Measurements from ENCODE around the gene ASS1. TPM values are rescaled to one million over a fixed set of nuclear protein-coding genes. Genes with fewer than 3 reads are reported as not detected.

Gene ASS1
- polyA plus RNA-seq, 2 of the 4 experiments (the other 2 are of a cell fraction), result 11.3 to 32.5 TPM

DNA sequence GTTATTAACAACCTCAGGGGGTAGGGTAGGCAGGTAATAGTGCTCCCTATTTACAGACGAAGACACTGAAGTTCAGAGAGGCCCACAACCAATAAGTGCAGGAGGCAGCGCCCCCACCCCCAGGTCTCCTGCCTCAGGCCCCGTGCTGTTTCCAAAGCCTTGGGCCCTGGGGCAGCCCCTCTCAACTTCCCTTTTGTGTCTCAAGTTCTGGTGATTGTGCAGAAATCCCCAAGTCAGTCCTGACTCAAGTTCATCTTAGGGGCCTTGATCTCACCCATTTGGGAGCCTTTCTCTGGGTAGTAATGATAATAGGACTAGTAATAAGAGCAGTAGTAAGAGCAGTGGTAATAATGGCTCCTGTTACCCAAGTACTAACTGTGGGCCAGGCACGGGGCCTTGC, 35.5 kb upstream of the ASS1 start:
- ATAC-seq (no peak), FAIRE-seq (no peak), DNase-seq (ENCODE audit: low read depth in 1 of 2, low spot score in 1 of 2) (no peak)
- no peaks in the 10 kb centered on the region for H3K4me1 ChIP-seq
- H3K9me3 ChIP-seq, result no peaks in the 10 kb centered on the region
- no peak overlapping the region for H3K4me2 ChIP-seq
- CTCF ChIA-PET, result no interaction called here
- no peak for TF ChIP-seq KDM5A (IDR thresholded peaks at IDR 0.05)
- no peak for TF ChIP-seq CEBPB (IDR thresholded peaks at IDR 0.05)
- TF ChIP-seq RCOR1 (IDR thresholded peaks at IDR 0.05; ENCODE audit: low read depth, low read length), result no peak
- no peak for TF ChIP-seq TP53 (CRISPR knock-in tag; IDR thresholded peaks at IDR 0.05)
- no peak for TF ChIP-seq JUNB (IDR thresholded peaks at IDR 0.05)
- no peak for TF ChIP-seq HEYL (CRISPR knock-in tag; IDR thresholded peaks at IDR 0.05)
- H3K27ac ChIP-seq, result no peak overlapping the region
- 76% methylated on average over 4 of the region's 4 CpGs for WGBS (ENCODE audit: missing lambda C conversion rate)
- no peak overlapping the region for H3K4me3 ChIP-seq
- POLR2A ChIA-PET, result no interaction called here

DNA sequence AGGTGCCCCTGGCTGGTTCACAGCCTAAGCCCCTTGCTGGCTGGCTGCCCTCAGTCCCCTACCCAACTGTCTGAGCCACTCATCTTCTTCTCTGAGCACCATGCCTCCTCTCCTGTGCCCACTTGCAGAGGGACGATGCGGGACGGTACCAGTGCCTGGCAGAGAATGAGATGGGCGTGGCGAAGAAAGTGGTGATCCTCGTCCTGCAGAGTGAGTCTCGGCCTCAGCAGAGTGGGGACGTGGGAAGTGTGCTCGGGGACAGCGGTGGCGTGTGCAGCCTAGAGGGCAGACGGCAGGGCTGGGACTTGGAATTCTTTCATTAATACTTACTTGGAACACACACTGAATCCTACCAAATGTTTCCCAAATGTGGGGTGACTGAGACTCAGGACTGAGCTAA, 34.3 kb upstream of the ASS1 start:
- no peak overlapping the region for H3K4me2 ChIP-seq
- FAIRE-seq (no peak), ATAC-seq (no peak), DNase-seq (ENCODE audit: low read depth in 1 of 2, low spot score in 1 of 2) (no peak)
- WGBS (ENCODE audit: missing lambda C conversion rate), result 86% methylated on average over 12 of the region's 12 CpGs
- TF ChIP-seq NFE2L2 (conservative IDR thresholded peaks at IDR 0.05; ENCODE audit: low read length), result no peak
- TF ChIP-seq BHLHE40 (IDR thresholded peaks at IDR 0.05; ENCODE audit: low read depth, low read length), result no peak
- TF ChIP-seq POLR2AphosphoS2 (conservative IDR thresholded peaks at IDR 0.05; ENCODE audit: low read length), result no peak
- no peak for TF ChIP-seq SREBF2 (IDR thresholded peaks at IDR 0.05)
- TF ChIP-seq NPAS2 (CRISPR knock-in tag; IDR thresholded peaks at IDR 0.05; ENCODE audit: borderline replicate concordance), result no peak
- TF ChIP-seq, protein P1, sequence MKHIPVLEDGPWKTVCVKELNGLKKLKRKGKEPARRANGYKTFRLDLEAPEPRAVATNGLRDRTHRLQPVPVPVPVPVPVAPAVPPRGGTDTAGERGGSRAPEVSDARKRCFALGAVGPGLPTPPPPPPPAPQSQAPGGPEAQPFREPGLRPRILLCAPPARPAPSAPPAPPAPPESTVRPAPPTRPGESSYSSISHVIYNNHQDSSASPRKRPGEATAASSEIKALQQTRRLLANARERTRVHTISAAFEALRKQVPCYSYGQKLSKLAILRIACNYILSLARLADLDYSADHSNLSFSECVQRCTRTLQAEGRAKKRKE (CRISPR knock-in tag; IDR thresholded peaks at IDR 0.05; ENCODE audit: low read depth), result no peak
- no peak for TF ChIP-seq FOSB (CRISPR knock-in tag; IDR thresholded peaks at IDR 0.05)
- TF ChIP-seq ZFP36 (IDR thresholded peaks at IDR 0.05; ENCODE audit: borderline replicate concordance, partially characterized antibody), result no peak
- TF ChIP-seq, protein P2, sequence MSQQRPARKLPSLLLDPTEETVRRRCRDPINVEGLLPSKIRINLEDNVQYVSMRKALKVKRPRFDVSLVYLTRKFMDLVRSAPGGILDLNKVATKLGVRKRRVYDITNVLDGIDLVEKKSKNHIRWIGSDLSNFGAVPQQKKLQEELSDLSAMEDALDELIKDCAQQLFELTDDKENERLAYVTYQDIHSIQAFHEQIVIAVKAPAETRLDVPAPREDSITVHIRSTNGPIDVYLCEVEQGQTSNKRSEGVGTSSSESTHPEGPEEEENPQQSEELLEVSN (IDR thresholded peaks at IDR 0.05; ENCODE audit: borderline replicate concordance, low read depth), result no peak
- TF ChIP-seq, protein P3, sequence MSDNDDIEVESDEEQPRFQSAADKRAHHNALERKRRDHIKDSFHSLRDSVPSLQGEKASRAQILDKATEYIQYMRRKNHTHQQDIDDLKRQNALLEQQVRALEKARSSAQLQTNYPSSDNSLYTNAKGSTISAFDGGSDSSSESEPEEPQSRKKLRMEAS (IDR thresholded peaks at IDR 0.05), result no peak
- TF ChIP-seq FOSL2 (IDR thresholded peaks at IDR 0.05), result no peak
- TF ChIP-seq FOSL2 (CRISPR knock-in tag; IDR thresholded peaks at IDR 0.05), result no peak
- TF ChIP-seq RCOR1 (IDR thresholded peaks at IDR 0.05; ENCODE audit: low read depth, low read length), result no peak
- no peak for TF ChIP-seq KDM5A (IDR thresholded peaks at IDR 0.05)
- TF ChIP-seq NR3C1 (IDR thresholded peaks at IDR 0.05), result no peak
- ChIA-PET POLR2A (no interaction called here), CTCF (interaction anchor here (0.5 kb wide), 1 partner anchor 248 kb away, joined by 3 read pairs; no protein-coding TSS in a partner anchor)
- H3K9me3 ChIP-seq, result no peaks in the 10 kb centered on the region
- H3K4me3 ChIP-seq, result no peak overlapping the region
- H3K4me1 ChIP-seq, result no peaks in the 10 kb centered on the region
- no peak overlapping the region for H3K27ac ChIP-seq

DNA sequence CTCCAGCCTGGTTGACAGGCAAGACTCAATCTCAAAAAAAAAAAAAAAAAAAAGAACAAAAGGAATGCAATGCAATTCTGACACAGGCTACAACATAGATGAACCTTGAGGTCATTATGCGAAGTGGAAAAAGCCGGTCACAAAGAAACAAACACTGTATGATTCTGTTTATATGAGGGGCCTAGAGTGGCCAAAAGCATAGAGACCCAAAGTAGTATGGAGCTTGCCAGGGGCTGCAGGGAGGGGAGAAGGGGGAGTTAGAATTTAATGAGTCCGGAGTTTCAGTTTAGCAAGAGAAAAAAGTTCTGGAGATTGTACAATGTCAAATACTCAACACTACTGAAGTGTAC, 33.2 kb upstream of the ASS1 start:
- WGBS (ENCODE audit: missing lambda C conversion rate), result 92% methylated on average over 3 of the region's 3 CpGs
- POLR2A ChIA-PET, result no interaction called here

More for the DNA sequence above, 33.2 kb upstream of the ASS1 start:
- no peak for TF ChIP-seq NFE2L2 (conservative IDR thresholded peaks at IDR 0.05; ENCODE audit: low read length)
- TF ChIP-seq, protein P4, sequence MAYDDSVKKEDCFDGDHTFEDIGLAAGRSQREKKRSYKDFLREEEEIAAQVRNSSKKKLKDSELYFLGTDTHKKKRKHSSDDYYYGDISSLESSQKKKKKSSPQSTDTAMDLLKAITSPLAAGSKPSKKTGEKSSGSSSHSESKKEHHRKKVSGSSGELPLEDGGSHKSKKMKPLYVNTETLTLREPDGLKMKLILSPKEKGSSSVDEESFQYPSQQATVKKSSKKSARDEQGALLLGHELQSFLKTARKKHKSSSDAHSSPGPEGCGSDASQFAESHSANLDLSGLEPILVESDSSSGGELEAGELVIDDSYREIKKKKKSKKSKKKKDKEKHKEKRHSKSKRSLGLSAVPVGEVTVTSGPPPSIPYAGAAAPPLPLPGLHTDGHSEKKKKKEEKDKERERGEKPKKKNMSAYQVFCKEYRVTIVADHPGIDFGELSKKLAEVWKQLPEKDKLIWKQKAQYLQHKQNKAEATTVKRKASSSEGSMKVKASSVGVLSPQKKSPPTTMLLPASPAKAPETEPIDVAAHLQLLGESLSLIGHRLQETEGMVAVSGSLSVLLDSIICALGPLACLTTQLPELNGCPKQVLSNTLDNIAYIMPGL (CRISPR knock-in tag; IDR thresholded peaks at IDR 0.05; ENCODE audit: borderline replicate concordance), result no peak
- TF ChIP-seq EHF (CRISPR knock-in tag; IDR thresholded peaks at IDR 0.05), result no peak
- no peak for TF ChIP-seq HOXB5 (CRISPR knock-in tag; IDR thresholded peaks at IDR 0.05)
- TF ChIP-seq KDM1A (IDR thresholded peaks at IDR 0.05; ENCODE audit: low read depth), result no peak
- TF ChIP-seq, protein P5, sequence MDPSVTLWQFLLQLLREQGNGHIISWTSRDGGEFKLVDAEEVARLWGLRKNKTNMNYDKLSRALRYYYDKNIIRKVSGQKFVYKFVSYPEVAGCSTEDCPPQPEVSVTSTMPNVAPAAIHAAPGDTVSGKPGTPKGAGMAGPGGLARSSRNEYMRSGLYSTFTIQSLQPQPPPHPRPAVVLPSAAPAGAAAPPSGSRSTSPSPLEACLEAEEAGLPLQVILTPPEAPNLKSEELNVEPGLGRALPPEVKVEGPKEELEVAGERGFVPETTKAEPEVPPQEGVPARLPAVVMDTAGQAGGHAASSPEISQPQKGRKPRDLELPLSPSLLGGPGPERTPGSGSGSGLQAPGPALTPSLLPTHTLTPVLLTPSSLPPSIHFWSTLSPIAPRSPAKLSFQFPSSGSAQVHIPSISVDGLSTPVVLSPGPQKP (IDR thresholded peaks at IDR 0.05; ENCODE audit: low read depth, low read length), result no peak
- TF ChIP-seq SMC3 (IDR thresholded peaks at IDR 0.05), result no peak
- TF ChIP-seq PHF8 (IDR thresholded peaks at IDR 0.05; ENCODE audit: borderline replicate concordance, low read depth), result no peak
- Histone ChIP-seq H3K4me3 (no peak overlapping the region), H3K4me1 (no peaks in the 10 kb centered on the region), H3K27ac (no peak overlapping the region), H3K4me2 (no peak overlapping the region), H3K9me3 (no peaks in the 10 kb centered on the region)
- CTCF ChIA-PET, result no interaction called here
- no peak for FAIRE-seq
- no peak for ATAC-seq
- no peak for DNase-seq (ENCODE audit: low read depth in 1 of 2, low spot score in 1 of 2)

Data from A549 (cell line).